BLaER1 treated with 17β-estradiol and CSF1 and Interleukin-3, amounts not matched to agents 10 nM and 100 nM (cell line): ENCODE results near the gene CAPN2.
A peak's percentile ranks its signal among the peaks of the same experiment; 100 is the strongest.

ENCODE experiments used
- H3K27ac ChIP-seq, 11 experiments: shearing (Covaris generic); formaldehyde crosslinking; 2 replicates each; pipeline ENCODE4 v1.8.1; 2022
- H3K27me3 ChIP-seq, 11 experiments: shearing (Covaris generic); formaldehyde crosslinking; 2 replicates each; pipeline ENCODE4 v1.8.1; 2022
- H3K36me3 ChIP-seq, 11 experiments: shearing (Covaris generic); formaldehyde crosslinking; 2 replicates each; pipeline ENCODE4 v1.8.1; 2022
- H3K4me1 ChIP-seq, 10 experiments: shearing (Covaris generic); formaldehyde crosslinking; 2 replicates each; pipeline ENCODE4 v1.8.1; 2022
- H3K4me2 ChIP-seq, 11 experiments: shearing (Covaris generic); formaldehyde crosslinking; 2 replicates each; pipeline ENCODE4 v1.8.1; 2022
- H3K4me3 ChIP-seq, 10 experiments: shearing (Covaris generic); formaldehyde crosslinking; 2 replicates each; pipeline ENCODE4 v1.8.1; 2022
- H3K9ac ChIP-seq, 11 experiments: shearing (Covaris generic); formaldehyde crosslinking; 2 replicates each; pipeline ENCODE4 v1.8.1; 2022
- H3K9me3 ChIP-seq, 11 experiments: shearing (Covaris generic); formaldehyde crosslinking; replicated peaks in 1 of 11; 2 replicates each; pipeline ENCODE4 v1.8.1; 2022
- H4K20me1 ChIP-seq, 11 experiments: shearing (Covaris generic); formaldehyde crosslinking; 2 replicates each; pipeline ENCODE4 v1.8.1; 2022
- Cebpa-rat ChIP-seq, 11 experiments: shearing (Covaris generic); IDR thresholded peaks; 2 replicates each; pipeline ENCODE4 v1.8.1; 2022

Gene CAPN2

GRCh38 chr1:223765719-223766340 lies 53.5 kb downstream of the CAPN2 start:
- no peaks in the 10 kb centered on the region for H3K27me3 ChIP-seq
- TF ChIP-seq Cebpa-rat (IDR thresholded peaks at IDR 0.05): no peak
- peaks cover 38 to 83% (median 63%) of the 10 kb centered on the region in 11 experiments for H3K36me3 ChIP-seq
- no peak overlapping the region for H3K4me3 ChIP-seq
- peaks cover 0 to 15% (median 7%) of the 10 kb centered on the region in 10 experiments; a peak in 14 of 20 replicates for H3K4me1 ChIP-seq
- peaks cover 0 to 8% (median 0%) of the 10 kb centered on the region in 11 experiments; a peak in 1 of 22 replicates for H4K20me1 ChIP-seq
- H3K27ac ChIP-seq: no peak overlapping the region
- peaks cover 5 to 13% (median 9%) of the 10 kb centered on the region in 11 experiments; a peak in 15 of 22 replicates for H3K9me3 ChIP-seq
- H3K4me2 ChIP-seq: no peak overlapping the region
- H3K9ac ChIP-seq: no peak overlapping the region

DNA sequence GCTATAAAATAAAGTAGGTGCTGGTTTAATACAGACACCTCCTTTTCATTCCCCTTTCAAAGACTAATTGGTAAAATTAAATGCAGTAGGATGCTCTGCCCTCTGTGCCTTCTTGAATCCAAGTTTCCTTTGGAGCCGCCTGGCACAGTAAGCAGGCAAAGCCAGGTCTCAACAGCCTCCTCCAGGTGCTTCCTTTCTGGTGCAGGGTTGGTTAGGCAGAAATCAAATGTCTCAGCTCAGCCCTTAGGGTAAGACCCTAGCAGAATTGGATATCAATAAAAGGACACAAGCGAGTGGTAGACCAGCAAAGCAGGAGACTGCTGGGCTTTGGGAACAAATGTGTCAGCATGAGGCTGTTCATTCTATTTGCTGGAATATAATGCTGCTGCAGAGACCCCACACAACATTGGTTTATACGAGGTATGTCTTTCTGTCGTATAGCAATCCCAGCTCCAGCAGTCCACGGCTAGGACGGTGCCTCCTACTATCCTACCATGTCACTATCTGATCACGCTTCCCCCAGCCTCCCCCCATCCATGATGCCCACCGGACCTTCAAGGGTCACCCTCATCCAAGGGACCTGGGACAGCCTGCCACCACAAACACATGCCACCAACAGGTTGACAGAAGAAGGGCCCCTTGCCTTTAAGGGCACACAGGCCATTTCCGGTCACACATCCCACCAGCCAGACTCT lies 58.4 kb downstream of the CAPN2 start:
- Histone ChIP-seq H3K4me1 (peaks cover 0 to 8% (median under 1%) of the 10 kb centered on the region in 10 experiments; a peak in 6 of 20 replicates), H3K4me2 (peak overlapping the region in 2 of 11 experiments; percentile 1 to 18; a peak in 2 of 22 replicates), H3K9me3 (peaks cover 5 to 13% (median 9%) of the 10 kb centered on the region in 11 experiments; a peak in 15 of 22 replicates), H3K9ac (no peak overlapping the region), H3K36me3 (peaks cover 69 to 83% (median 76%) of the 10 kb centered on the region in 11 experiments), H3K27ac (no peak overlapping the region), H4K20me1 (peaks cover 0 to 27% (median 0%) of the 10 kb centered on the region in 11 experiments; a peak in 5 of 22 replicates), H3K4me3 (no peak overlapping the region), H3K27me3 (no peaks in the 10 kb centered on the region)
- TF ChIP-seq Cebpa-rat (IDR thresholded peaks at IDR 0.05): no peak

GRCh38 chr1:223771469-223771813 lies 59.1 kb downstream of the CAPN2 start:
- Histone ChIP-seq H3K4me3 (no peak overlapping the region), H3K4me1 (peaks cover 6 to 14% (median 7%) of the 10 kb centered on the region in 10 experiments; a peak in 19 of 20 replicates), H3K27me3 (no peaks in the 10 kb centered on the region), H3K9ac (no peak overlapping the region), H3K4me2 (no peak overlapping the region), H4K20me1 (peaks cover 0 to 33% (median 0%) of the 10 kb centered on the region in 11 experiments; a peak in 8 of 22 replicates), H3K9me3 (peaks cover 5 to 13% (median 9%) of the 10 kb centered on the region in 11 experiments; a peak in 15 of 22 replicates), H3K36me3 (peaks cover 76 to 83% (median 79%) of the 10 kb centered on the region in 11 experiments), H3K27ac (no peak overlapping the region)
- TF ChIP-seq Cebpa-rat (IDR thresholded peaks at IDR 0.05): no peak

- Histone ChIP-seq H3K27ac (no peak overlapping the region), H3K36me3 (peaks cover 81 to 84% (median 82%) of the 10 kb centered on the region in 11 experiments), H3K9ac (no peak overlapping the region)
Measured at GRCh38 chr1:223771814-223772770, 59.8 kb downstream of the CAPN2 start.

GRCh38 chr1:223772771-223773160 lies 60.4 kb downstream of the CAPN2 start:
- Histone ChIP-seq H3K4me3 (no peak overlapping the region), H3K27me3 (no peaks in the 10 kb centered on the region), H3K27ac (no peak overlapping the region), H3K36me3 (peaks cover 87 to 91% (median 89%) of the 10 kb centered on the region in 11 experiments), H3K9ac (no peak overlapping the region), H3K4me2 (no peak overlapping the region), H3K9me3 (peaks cover 5 to 13% (median 9%) of the 10 kb centered on the region in 11 experiments; a peak in 15 of 22 replicates), H4K20me1 (peaks cover 0 to 42% (median 0%) of the 10 kb centered on the region in 11 experiments; a peak in 8 of 22 replicates), H3K4me1 (peaks cover 8 to 16% (median 10%) of the 10 kb centered on the region in 10 experiments; a peak in 19 of 20 replicates)
- no peak for TF ChIP-seq Cebpa-rat (IDR thresholded peaks at IDR 0.05)

More at GRCh38 chr1:223771814-223772770, 59.8 kb downstream of the CAPN2 start:
- TF ChIP-seq Cebpa-rat (IDR thresholded peaks at IDR 0.05): no peak
- Histone ChIP-seq H3K4me2 (no peak overlapping the region), H4K20me1 (peaks cover 0 to 36% (median 0%) of the 10 kb centered on the region in 11 experiments; a peak in 8 of 22 replicates), H3K4me1 (peaks cover 8 to 16% (median 10%) of the 10 kb centered on the region in 10 experiments; a peak in 19 of 20 replicates), H3K27me3 (no peaks in the 10 kb centered on the region), H3K4me3 (no peak overlapping the region), H3K9me3 (peaks cover 5 to 13% (median 9%) of the 10 kb centered on the region in 11 experiments; a peak in 15 of 22 replicates)

GRCh38 chr1:223774134-223774814 lies 61.9 kb downstream of the CAPN2 start:
- H3K27me3 ChIP-seq: no peaks in the 10 kb centered on the region
- peaks cover 0 to 6% (median 3%) of the 10 kb centered on the region in 11 experiments; a peak in 10 of 22 replicates for H3K9me3 ChIP-seq
- H3K4me2 ChIP-seq: no peak overlapping the region
- peaks cover 96 to 99% (median 98%) of the 10 kb centered on the region in 11 experiments for H3K36me3 ChIP-seq
- TF ChIP-seq Cebpa-rat (IDR thresholded peaks at IDR 0.05): no peak
- H3K4me1 ChIP-seq: peaks cover 8 to 16% (median 10%) of the 10 kb centered on the region in 10 experiments; a peak in 19 of 20 replicates
- H3K4me3 ChIP-seq: no peak overlapping the region
- no peak overlapping the region for H3K9ac ChIP-seq
- H4K20me1 ChIP-seq: peaks cover 0 to 43% (median 0%) of the 10 kb centered on the region in 11 experiments; a peak in 8 of 22 replicates
- H3K27ac ChIP-seq: no peak overlapping the region

GRCh38 chr1:223775054-223775453 lies 62.7 kb downstream of the CAPN2 start:
- Histone ChIP-seq H3K9me3 (no peaks in the 10 kb centered on the region), H3K27ac (no peak overlapping the region), H3K27me3 (no peaks in the 10 kb centered on the region), H3K36me3 (peaks cover 96 to 99% (median 98%) of the 10 kb centered on the region in 11 experiments), H3K4me2 (no peak overlapping the region), H3K4me3 (no peak overlapping the region), H3K4me1 (peaks cover 8 to 16% (median 10%) of the 10 kb centered on the region in 10 experiments; a peak in 19 of 20 replicates), H3K9ac (no peak overlapping the region), H4K20me1 (peaks cover 0 to 43% (median 0%) of the 10 kb centered on the region in 11 experiments; a peak in 8 of 22 replicates)
- TF ChIP-seq Cebpa-rat (IDR thresholded peaks at IDR 0.05): no peak

DNA sequence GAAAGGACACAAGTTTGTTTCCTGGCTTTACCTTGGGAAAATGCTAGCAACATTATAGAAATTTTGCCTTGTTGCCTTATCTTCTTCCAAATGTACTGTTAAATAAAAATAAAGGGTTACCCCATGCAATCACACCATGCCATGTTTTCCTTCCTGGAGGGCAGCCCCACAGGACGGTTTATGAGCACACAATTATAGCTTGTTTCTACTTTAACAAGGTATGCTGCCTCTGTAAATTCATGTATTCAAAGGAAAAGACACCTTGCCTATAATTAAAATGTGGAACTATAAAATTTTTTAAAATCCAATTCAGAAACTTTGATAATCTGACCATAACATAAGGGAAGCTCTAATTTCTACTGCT lies 63.4 kb downstream of the CAPN2 start:
- Histone ChIP-seq H3K27me3 (no peaks in the 10 kb centered on the region), H3K4me2 (peak overlapping the region in 3 of 11 experiments; percentile 46 to 59 (median 59); a peak in 2 of 22 replicates), H3K4me1 (peaks cover 6 to 13% (median 10%) of the 10 kb centered on the region in 10 experiments; a peak in 19 of 20 replicates), H3K9ac (no peak overlapping the region), H3K4me3 (no peak overlapping the region), H4K20me1 (peaks cover 0 to 40% (median 0%) of the 10 kb centered on the region in 11 experiments; a peak in 8 of 22 replicates), H3K27ac (no peak overlapping the region), H3K9me3 (no peaks in the 10 kb centered on the region), H3K36me3 (peaks cover 96 to 99% (median 98%) of the 10 kb centered on the region in 11 experiments)
- TF ChIP-seq Cebpa-rat (IDR thresholded peaks at IDR 0.05): no peak
